Measurements from ENCODE around the gene ARHGEF2. TPM values are rescaled to one million over a fixed set of nuclear protein-coding genes. Genes with fewer than 3 reads are reported as not detected.
A peak's percentile ranks its signal among the peaks of the same experiment; 100 is the strongest.
"Not testable (repeated sequence)": the region's sequence is repeated elsewhere in the genome, so short reads cannot be mapped to it uniquely, and the experiment has no call there.

Gene ARHGEF2
- total RNA-seq, 1 donor from 2014 or later: 111 TPM

DNA sequence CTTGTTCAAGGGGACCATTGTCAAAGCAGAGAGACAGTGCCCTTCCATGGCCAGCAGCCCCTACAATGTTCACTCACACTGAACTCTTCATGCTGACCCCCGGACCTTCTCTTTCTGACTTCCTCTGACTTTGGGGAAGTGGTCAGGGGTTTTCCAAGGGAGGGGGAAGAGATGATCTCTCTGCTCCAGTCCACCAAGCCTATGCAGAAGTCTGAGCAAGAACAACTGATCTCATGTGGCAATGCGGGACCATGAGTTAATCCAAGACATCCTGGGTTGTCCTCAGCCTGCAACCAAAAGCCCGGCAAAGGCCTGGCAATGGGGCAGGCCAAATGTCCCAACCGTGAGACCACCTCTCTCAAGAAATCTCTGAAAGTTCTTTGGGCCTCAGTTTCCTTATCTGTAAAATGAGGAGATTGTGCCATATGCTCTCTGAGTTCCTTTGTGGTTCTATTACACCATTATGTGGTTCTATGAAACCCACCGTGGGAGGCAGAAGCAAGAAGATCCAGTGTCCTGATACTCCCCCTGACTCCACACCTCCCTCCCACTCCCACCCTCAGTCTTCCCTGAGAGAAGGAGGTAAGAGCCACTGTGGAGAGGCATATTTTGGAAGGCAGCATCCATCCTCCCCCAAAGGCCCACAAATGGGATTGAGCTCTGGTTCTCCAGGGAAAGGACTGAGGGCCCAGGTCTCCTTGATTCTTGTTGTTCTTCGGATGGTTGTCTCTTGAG, 11.8 kb upstream of the ARHGEF2 start:
- Mint-ChIP-seq H3K36me3 (no peaks in the 10 kb centered on the region), H3K4me1 (no peaks in the 10 kb centered on the region), H3K27ac (no peak overlapping the region), H3K27me3 (ENCODE audit: low read depth) (no peaks in the 10 kb centered on the region), H3K4me3 (no peak overlapping the region), H3K9me3 (no peaks in the 10 kb centered on the region)
- no peak for DNase-seq (ENCODE audit: low spot score in 2 of 2, unreplicated experiment in 2 of 2)
- no peak for TF ChIP-seq CTCF (IDR thresholded peaks at IDR 0.05; ENCODE audit: unreplicated experiment)

DNA sequence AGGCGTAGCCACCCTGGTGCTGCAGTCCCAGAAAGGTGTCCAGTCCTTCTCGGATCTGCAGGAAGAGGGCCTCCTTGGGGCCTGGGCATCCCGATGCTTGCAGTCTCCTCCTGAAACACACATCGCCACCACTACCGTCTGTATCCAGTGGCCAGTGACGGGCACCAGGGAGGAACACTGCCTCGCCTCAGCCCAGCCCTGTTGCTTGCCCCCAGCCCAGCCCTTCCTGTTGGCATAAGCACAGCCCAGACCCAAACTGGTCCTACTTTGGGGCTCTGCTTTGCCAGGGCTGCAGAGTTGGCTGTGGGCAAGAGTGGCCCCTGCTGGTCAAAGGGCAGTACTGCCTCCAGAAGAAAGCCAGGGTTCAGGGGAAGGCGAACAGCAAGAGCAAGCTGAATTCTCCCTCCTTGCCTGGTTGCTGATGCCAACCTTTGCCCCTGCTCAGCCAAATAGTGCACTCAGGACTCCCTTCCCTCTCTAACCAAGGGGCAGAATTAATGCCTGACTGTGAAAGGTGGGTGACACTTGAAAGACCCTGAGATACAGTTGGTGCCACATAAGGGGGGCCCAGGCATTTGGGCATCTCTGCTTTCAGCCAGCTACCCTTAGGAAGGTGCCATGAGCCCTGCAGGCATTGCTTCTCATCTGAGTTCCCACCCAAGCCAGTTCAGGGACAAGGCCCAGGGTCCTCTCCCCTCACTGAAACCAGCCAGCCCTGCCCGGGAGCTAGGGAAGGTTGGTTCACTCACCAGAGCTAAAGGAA, 11.1 kb upstream of the ARHGEF2 start:
- H3K4me3 Mint-ChIP-seq: no peak overlapping the region
- H3K9me3 Mint-ChIP-seq: no peaks in the 10 kb centered on the region
- peak in 1 of 2 experiments; percentile 81 for DNase-seq (ENCODE audit: low spot score in 2 of 2, unreplicated experiment in 2 of 2)
- no peaks in the 10 kb centered on the region for H3K36me3 Mint-ChIP-seq
- TF ChIP-seq CTCF (IDR thresholded peaks at IDR 0.05; ENCODE audit: unreplicated experiment): peak; percentile 96
- no peak overlapping the region for H3K27ac Mint-ChIP-seq
- peaks cover 3% of the 10 kb centered on the region for H3K4me1 Mint-ChIP-seq
- H3K27me3 Mint-ChIP-seq (ENCODE audit: low read depth): no peaks in the 10 kb centered on the region

DNA sequence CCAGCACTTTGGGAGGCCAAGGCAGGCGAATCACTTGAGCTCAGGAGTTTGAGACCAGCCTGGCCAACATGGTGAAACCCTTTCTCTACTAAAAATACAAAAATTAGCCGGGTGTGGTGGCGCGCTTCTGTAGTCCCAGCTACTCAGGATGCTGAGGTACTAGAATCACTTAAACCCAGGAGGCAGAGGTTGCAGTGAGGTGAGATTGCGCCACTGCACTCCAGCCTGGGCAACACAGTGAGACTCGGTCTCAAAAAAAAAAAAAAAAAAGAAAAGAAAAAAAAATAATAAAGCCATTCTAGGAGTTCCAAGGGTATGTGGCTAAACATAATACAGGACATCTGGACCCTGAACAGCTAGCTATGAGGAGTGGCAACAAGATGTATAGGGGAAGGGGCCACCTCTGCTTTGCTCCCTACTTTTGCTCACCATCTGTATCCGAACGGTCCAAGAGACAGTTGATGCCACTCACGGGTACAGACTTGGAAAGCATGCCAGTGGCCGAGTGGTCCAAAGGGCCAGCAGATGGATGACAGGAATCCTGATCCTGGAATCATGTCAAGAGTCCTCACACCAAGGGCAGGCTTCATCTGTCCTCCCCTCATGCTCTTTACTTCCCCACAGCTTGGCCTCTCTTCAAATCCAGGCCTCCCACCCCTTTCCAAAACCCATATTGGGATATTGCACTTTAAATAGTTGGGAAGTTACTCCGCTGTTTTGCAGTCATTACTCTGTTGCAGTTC, 6.7 kb upstream of the ARHGEF2 start:
- DNase-seq (ENCODE audit: low spot score in 2 of 2, unreplicated experiment in 2 of 2); H3K27me3 Mint-ChIP-seq (ENCODE audit: low read depth); H3K4me3 Mint-ChIP-seq; H3K9me3 Mint-ChIP-seq; H3K36me3 Mint-ChIP-seq; H3K27ac Mint-ChIP-seq: not testable (repeated sequence)
- H3K4me1 Mint-ChIP-seq: peaks cover 33% of the 10 kb centered on the region

- DNase-seq (ENCODE audit: low spot score in 2 of 2, unreplicated experiment in 2 of 2): no peak
- peaks cover 41% of the 10 kb centered on the region for H3K4me1 Mint-ChIP-seq
- H3K27ac Mint-ChIP-seq: peak overlapping the region; percentile 71
- TF ChIP-seq CTCF (IDR thresholded peaks at IDR 0.05; ENCODE audit: unreplicated experiment): no peak
- no peaks in the 10 kb centered on the region for H3K27me3 Mint-ChIP-seq (ENCODE audit: low read depth)
- no peaks in the 10 kb centered on the region for H3K9me3 Mint-ChIP-seq
- H3K4me3 Mint-ChIP-seq: no peak overlapping the region
- no peaks in the 10 kb centered on the region for H3K36me3 Mint-ChIP-seq
Measured at GRCh38 chr1:155984341-155984740, 6.0 kb upstream of the ARHGEF2 start.

- Mint-ChIP-seq H3K9me3 (no peaks in the 10 kb centered on the region), H3K4me1 (peaks cover 44% of the 10 kb centered on the region), H3K27me3 (ENCODE audit: low read depth) (no peaks in the 10 kb centered on the region), H3K36me3 (no peaks in the 10 kb centered on the region), H3K27ac (peak overlapping the region; percentile 81), H3K4me3 (peak overlapping the region; percentile 43)
- TF ChIP-seq CTCF (IDR thresholded peaks at IDR 0.05; ENCODE audit: unreplicated experiment): no peak
- DNase-seq (ENCODE audit: low spot score in 2 of 2, unreplicated experiment in 2 of 2): no peak
Measured at GRCh38 chr1:155983191-155984024, 5.1 kb upstream of the ARHGEF2 start.
